PC-3 (cell line): ENCODE data around the gene DDX19B.

Experiments used
- EZH2phosphoT487 ChIP-seq: fragments of 300-600 bp; sonication (generic); IDR thresholded peaks from 2 replicates; pipeline ENCODE4 v1.6.1; 2018; ENCODE audit warnings: mild to moderate bottlenecking, antibody characterized with exemption, low read length, borderline replicate concordance
- TF ChIP-seq, protein P1 (sequence below): fragments of 300-600 bp; sonication (generic); conservative IDR thresholded peaks from 2 replicates; pipeline ENCODE4 v1.5.1; 2017; ENCODE audit warnings: antibody characterized with exemption, low read depth, mild to moderate bottlenecking, low read length

DNA sequence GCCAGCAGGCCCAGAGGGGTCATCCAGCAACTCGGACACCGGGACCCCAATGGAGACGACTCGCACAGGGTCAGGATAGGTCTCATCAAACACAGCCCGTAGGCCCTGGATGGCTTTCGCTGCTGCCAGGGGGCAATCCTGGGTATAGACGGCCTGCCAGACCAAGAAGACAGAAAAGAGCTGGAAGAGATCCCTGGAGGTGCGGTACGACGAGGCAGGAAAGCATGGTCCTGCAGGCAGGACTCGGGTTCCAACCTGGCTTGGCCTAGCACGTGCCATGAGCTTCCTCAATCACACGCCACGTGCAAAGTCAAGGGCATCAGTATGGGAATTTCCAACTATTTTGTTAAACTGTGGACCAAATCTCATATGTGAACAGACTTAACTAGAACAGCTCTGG, 40.9 kb upstream of the DDX19B start:
- TF ChIP-seq, protein P1, sequence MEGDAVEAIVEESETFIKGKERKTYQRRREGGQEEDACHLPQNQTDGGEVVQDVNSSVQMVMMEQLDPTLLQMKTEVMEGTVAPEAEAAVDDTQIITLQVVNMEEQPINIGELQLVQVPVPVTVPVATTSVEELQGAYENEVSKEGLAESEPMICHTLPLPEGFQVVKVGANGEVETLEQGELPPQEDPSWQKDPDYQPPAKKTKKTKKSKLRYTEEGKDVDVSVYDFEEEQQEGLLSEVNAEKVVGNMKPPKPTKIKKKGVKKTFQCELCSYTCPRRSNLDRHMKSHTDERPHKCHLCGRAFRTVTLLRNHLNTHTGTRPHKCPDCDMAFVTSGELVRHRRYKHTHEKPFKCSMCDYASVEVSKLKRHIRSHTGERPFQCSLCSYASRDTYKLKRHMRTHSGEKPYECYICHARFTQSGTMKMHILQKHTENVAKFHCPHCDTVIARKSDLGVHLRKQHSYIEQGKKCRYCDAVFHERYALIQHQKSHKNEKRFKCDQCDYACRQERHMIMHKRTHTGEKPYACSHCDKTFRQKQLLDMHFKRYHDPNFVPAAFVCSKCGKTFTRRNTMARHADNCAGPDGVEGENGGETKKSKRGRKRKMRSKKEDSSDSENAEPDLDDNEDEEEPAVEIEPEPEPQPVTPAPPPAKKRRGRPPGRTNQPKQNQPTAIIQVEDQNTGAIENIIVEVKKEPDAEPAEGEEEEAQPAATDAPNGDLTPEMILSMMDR, result no peak
- TF ChIP-seq EZH2phosphoT487, result no peak
